WTC11 (cell line): ENCODE results near the gene RIC8A.

Experiments used
- CBFB ChIP-seq: sonication (generic); formaldehyde crosslinking; IDR thresholded peaks from 2 replicates; pipeline ENCODE4 v1.8.1; 2022; ENCODE audit warnings: mild to moderate bottlenecking, low read depth, missing genetic modification reagents
- ELF4 ChIP-seq: sonication (generic); formaldehyde crosslinking; IDR thresholded peaks from 2 replicates; pipeline ENCODE4 v1.8.1; 2022; ENCODE audit warnings: low read depth, mild to moderate bottlenecking, moderate library complexity, missing genetic modification reagents
- ESRRA ChIP-seq: sonication (generic); formaldehyde crosslinking; IDR thresholded peaks from 2 replicates; pipeline ENCODE4 v1.8.1; 2022; ENCODE audit warnings: mild to moderate bottlenecking, missing genetic modification reagents, borderline replicate concordance
- FOXJ3 ChIP-seq: sonication (generic); formaldehyde crosslinking; IDR thresholded peaks from 2 replicates; pipeline ENCODE4 v1.9.0; 2021; ENCODE audit warnings: missing genetic modification reagents, mild to moderate bottlenecking, borderline replicate concordance
- SMAD3 ChIP-seq: sonication (generic); formaldehyde crosslinking; IDR thresholded peaks from 2 replicates; pipeline ENCODE4 v1.8.0; 2022; ENCODE audit warnings: missing genetic modification reagents, mild to moderate bottlenecking, borderline replicate concordance
- ZBTB21 ChIP-seq: sonication (generic); formaldehyde crosslinking; IDR thresholded peaks from 2 replicates; pipeline ENCODE4 v1.8.1; 2023; ENCODE audit warnings: mild to moderate bottlenecking, missing genetic modification reagents, borderline replicate concordance
- ZNF232 ChIP-seq: sonication (generic); formaldehyde crosslinking; IDR thresholded peaks from 2 replicates; pipeline ENCODE4 v1.8.0; 2022; ENCODE audit warnings: mild to moderate bottlenecking, missing genetic modification reagents
- ZNF263 ChIP-seq: sonication (generic); formaldehyde crosslinking; IDR thresholded peaks from 2 replicates; pipeline ENCODE4 v1.8.1; 2022; ENCODE audit warnings: low read depth, mild to moderate bottlenecking, moderate library complexity, missing genetic modification reagents
- TF ChIP-seq, protein P1 (sequence below): fragments of 200-600 bp; IDR thresholded peaks from 2 replicates; pipeline ENCODE4 v1.8.0; 2022; ENCODE audit warnings: antibody characterized with exemption
- TF ChIP-seq, protein P2 (sequence below): sonication (generic); formaldehyde crosslinking; IDR thresholded peaks from 2 replicates; pipeline ENCODE4 v1.8.1; 2022; ENCODE audit warnings: low read depth, mild to moderate bottlenecking, moderate library complexity, missing genetic modification reagents, borderline replicate concordance
- TF ChIP-seq, protein P3 (sequence below): sonication (generic); formaldehyde crosslinking; conservative IDR thresholded peaks from 2 replicates; pipeline ENCODE4 v1.8.1; 2022; ENCODE audit warnings: mild to moderate bottlenecking, missing genetic modification reagents
- TF ChIP-seq, protein P4 (sequence below): sonication (generic); formaldehyde crosslinking; IDR thresholded peaks from 2 replicates; pipeline ENCODE4 v1.8.1; 2023; ENCODE audit warnings: mild to moderate bottlenecking, missing genetic modification reagents, moderate library complexity

DNA sequence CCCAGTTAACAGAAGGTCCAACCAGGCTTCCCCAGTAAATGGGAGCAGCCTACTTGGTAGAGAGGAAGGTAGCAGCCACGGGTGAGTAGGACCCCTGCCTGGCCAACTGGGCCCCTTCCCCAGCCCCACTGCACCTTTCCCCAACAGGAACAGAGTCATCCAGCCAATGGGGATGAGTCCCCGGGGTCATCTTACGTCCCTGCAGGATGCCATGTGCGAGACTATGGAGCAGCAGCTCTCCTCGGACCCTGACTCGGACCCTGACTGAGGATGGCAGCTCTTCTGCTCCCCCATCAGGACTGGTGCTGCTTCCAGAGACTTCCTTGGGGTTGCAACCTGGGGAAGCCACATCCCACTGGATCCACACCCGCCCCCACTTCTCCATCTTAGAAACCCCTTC, 6.6 kb downstream of the RIC8A start:
- TF ChIP-seq, protein P1, sequence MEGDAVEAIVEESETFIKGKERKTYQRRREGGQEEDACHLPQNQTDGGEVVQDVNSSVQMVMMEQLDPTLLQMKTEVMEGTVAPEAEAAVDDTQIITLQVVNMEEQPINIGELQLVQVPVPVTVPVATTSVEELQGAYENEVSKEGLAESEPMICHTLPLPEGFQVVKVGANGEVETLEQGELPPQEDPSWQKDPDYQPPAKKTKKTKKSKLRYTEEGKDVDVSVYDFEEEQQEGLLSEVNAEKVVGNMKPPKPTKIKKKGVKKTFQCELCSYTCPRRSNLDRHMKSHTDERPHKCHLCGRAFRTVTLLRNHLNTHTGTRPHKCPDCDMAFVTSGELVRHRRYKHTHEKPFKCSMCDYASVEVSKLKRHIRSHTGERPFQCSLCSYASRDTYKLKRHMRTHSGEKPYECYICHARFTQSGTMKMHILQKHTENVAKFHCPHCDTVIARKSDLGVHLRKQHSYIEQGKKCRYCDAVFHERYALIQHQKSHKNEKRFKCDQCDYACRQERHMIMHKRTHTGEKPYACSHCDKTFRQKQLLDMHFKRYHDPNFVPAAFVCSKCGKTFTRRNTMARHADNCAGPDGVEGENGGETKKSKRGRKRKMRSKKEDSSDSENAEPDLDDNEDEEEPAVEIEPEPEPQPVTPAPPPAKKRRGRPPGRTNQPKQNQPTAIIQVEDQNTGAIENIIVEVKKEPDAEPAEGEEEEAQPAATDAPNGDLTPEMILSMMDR, result no peak
- TF ChIP-seq ESRRA (CRISPR knock-in tag), result no peak
- no peak for TF ChIP-seq ELF4
- TF ChIP-seq, protein P2, sequence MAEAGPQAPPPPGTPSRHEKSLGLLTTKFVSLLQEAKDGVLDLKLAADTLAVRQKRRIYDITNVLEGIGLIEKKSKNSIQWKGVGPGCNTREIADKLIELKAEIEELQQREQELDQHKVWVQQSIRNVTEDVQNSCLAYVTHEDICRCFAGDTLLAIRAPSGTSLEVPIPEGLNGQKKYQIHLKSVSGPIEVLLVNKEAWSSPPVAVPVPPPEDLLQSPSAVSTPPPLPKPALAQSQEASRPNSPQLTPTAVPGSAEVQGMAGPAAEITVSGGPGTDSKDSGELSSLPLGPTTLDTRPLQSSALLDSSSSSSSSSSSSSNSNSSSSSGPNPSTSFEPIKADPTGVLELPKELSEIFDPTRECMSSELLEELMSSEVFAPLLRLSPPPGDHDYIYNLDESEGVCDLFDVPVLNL (CRISPR knock-in tag), result no peak
- TF ChIP-seq, protein P3, sequence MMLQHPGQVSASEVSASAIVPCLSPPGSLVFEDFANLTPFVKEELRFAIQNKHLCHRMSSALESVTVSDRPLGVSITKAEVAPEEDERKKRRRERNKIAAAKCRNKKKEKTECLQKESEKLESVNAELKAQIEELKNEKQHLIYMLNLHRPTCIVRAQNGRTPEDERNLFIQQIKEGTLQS, result no peak
- no peak for TF ChIP-seq CBFB (CRISPR knock-in tag)
- TF ChIP-seq, protein P4, sequence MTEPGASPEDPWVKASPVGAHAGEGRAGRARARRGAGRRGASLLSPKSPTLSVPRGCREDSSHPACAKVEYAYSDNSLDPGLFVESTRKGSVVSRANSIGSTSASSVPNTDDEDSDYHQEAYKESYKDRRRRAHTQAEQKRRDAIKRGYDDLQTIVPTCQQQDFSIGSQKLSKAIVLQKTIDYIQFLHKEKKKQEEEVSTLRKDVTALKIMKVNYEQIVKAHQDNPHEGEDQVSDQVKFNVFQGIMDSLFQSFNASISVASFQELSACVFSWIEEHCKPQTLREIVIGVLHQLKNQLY (CRISPR knock-in tag), result no peak
- TF ChIP-seq ZBTB21, result no peak
- no peak for TF ChIP-seq SMAD3 (CRISPR knock-in tag)
- no peak for TF ChIP-seq FOXJ3 (CRISPR knock-in tag)
- TF ChIP-seq ZNF232 (CRISPR knock-in tag), result no peak
- no peak for TF ChIP-seq ZNF263 (CRISPR knock-in tag)
